NCI-H510A treated with DMSO at 0.1 percent for 48 hours (cell line): ENCODE measurements around the gene TEFM.
"Not testable (repeated sequence)": the region's sequence is repeated elsewhere in the genome, so short reads cannot be mapped to it uniquely, and the experiment has no call there.

Experiments
- DNase-seq: peaks from one replicate; lab custom pipeline; 2025; lab: John Stamatoyannopoulos, UW

TEFM gene

GRCh38 chr17:30920683-30921543, 14.9 kb upstream of the TEFM start:
- DNase-seq = peak; percentile 64

GRCh38 chr17:30920282-30920681, 14.2 kb upstream of the TEFM start:
- no peak for DNase-seq

GRCh38 chr17:30917050-30917449, 11.0 kb upstream of the TEFM start:
- no peak for DNase-seq

- peak; percentile 27 for DNase-seq
Observed at GRCh38 chr17:30915833-30916611, 10.0 kb upstream of the TEFM start.

GRCh38 chr17:30913955-30914354, 7.9 kb upstream of the TEFM start:
- no peak for DNase-seq

- DNase-seq = not testable (repeated sequence)
Observed at GRCh38 chr17:30910151-30910550, 4.1 kb upstream of the TEFM start.

GRCh38 chr17:30908717-30909420, 2.8 kb upstream of the TEFM start:
- DNase-seq = no peak

- no peak for DNase-seq
Observed at GRCh38 chr17:30905742-30906100, 317 bp downstream of the TEFM start.

- DNase-seq = no peak
Observed at GRCh38 chr17:30897311-30897710, 8.7 kb downstream of the TEFM start.

GRCh38 chr17:30894236-30894635, 11.8 kb downstream of the TEFM start:
- DNase-seq = no peak

- no peak for DNase-seq
Observed at GRCh38 chr17:30886187-30886586, 19.9 kb downstream of the TEFM start.

GRCh38 chr17:30869005-30869404, 37.0 kb downstream of the TEFM start:
- DNase-seq = no peak

- no peak for DNase-seq
Observed at GRCh38 chr17:30864636-30865035, 41.4 kb downstream of the TEFM start.

GRCh38 chr17:30858556-30859250, 47.3 kb downstream of the TEFM start:
- DNase-seq = no peak

GRCh38 chr17:30854146-30854545, 51.9 kb downstream of the TEFM start:
- no peak for DNase-seq
